Measurements from ENCODE around the gene ATP6V1A. TPM values are rescaled to one million over a fixed set of nuclear protein-coding genes. Genes with fewer than 3 reads are reported as not detected.

The ATP6V1A gene
- total and polyA plus RNA-seq, 2 donors (not counting 1 experiment from before 2014, with no cell fraction given), result 7.6 to 44.3 TPM

DNA sequence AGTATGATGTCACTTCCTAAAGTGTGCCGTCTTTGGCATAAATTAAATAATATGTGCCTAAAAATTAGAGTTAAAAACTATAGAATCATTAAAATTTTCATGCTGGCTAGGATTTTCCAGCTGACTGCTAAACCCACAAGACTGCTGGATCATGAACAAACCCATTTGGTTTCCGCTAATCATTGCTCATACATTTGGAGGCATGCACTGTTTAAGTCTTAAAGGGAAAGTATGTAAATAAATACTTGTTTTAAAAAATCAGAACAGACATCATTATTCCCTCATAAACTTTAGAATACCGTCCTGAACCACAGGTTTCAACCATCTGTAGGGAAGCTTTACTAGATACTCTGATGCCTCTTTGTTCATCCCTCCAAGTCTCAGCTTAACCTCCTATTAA, 26.5 kb downstream of the ATP6V1A start:
- no peaks in the 10 kb centered on the region for H3K4me1 ChIP-seq (ENCODE audit: control insufficient read depth in 2 of 2, insufficient read depth in 2 of 2, low read length in 2 of 2)
- no peak overlapping the region for H3K9ac ChIP-seq (ENCODE audit: low read length)
- no peak overlapping the region for H2AFZ ChIP-seq (ENCODE audit: insufficient read depth, low read depth, low read length, poor library complexity, severe bottlenecking)
- no peak overlapping the region for H3K27ac ChIP-seq (ENCODE audit: low read length in 2 of 2)
- no peaks in the 10 kb centered on the region for H3K27me3 ChIP-seq (replicated peaks in 1 of 4; ENCODE audit: control extremely low read depth in 1 of 4, control insufficient read depth in 3 of 4, insufficient read depth in 4 of 4, low read length in 3 of 4)
- ChIA-PET POLR2A (interaction anchor here (0.6 to 1.0 kb wide), 2 partner anchors 9 to 318 kb away, joined by 3 to 4 read pairs; no protein-coding TSS in a partner anchor), CTCF (interaction anchor here (1.3 kb wide), 1 partner anchor 71 kb away, joined by 4 read pairs; no protein-coding TSS in a partner anchor)
- H4K20me1 ChIP-seq (ENCODE audit: control insufficient read depth, insufficient read depth, low read length, poor library complexity, severe bottlenecking), result peaks cover 6% of the 10 kb centered on the region
- no peak overlapping the region for H3K4me3 ChIP-seq (ENCODE audit: control extremely low read depth in 1 of 5, extremely low read depth in 1 of 5, insufficient read depth in 1 of 5, low read depth in 2 of 5, low read length in 4 of 5)
- ATAC-seq (ENCODE audit: low read depth), result no peak
- Mint-ChIP-seq H3K27me3 (no peaks in the 10 kb centered on the region), H3K4me3 (no peak overlapping the region), H3K9me3 (ENCODE audit: insufficient read depth) (no peaks in the 10 kb centered on the region), H3K27ac (no peak overlapping the region), H3K4me1 (peaks cover 9% of the 10 kb centered on the region)
- no peak overlapping the region for H3K4me2 ChIP-seq (replicated peaks; ENCODE audit: low read depth, low read length, poor library complexity, severe bottlenecking)
- no peaks in the 10 kb centered on the region for H3K9me3 ChIP-seq (ENCODE audit: control extremely low read depth in 1 of 3, control insufficient read depth in 2 of 3, insufficient read depth in 1 of 3, low read length in 2 of 3)
- TF ChIP-seq EZH2 (IDR thresholded peaks at IDR 0.05; ENCODE audit: borderline replicate concordance, insufficient read depth, low read depth, low read length, poor library complexity, severe bottlenecking), result no peak
- TF ChIP-seq, protein P1, sequence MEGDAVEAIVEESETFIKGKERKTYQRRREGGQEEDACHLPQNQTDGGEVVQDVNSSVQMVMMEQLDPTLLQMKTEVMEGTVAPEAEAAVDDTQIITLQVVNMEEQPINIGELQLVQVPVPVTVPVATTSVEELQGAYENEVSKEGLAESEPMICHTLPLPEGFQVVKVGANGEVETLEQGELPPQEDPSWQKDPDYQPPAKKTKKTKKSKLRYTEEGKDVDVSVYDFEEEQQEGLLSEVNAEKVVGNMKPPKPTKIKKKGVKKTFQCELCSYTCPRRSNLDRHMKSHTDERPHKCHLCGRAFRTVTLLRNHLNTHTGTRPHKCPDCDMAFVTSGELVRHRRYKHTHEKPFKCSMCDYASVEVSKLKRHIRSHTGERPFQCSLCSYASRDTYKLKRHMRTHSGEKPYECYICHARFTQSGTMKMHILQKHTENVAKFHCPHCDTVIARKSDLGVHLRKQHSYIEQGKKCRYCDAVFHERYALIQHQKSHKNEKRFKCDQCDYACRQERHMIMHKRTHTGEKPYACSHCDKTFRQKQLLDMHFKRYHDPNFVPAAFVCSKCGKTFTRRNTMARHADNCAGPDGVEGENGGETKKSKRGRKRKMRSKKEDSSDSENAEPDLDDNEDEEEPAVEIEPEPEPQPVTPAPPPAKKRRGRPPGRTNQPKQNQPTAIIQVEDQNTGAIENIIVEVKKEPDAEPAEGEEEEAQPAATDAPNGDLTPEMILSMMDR (IDR thresholded peaks at IDR 0.05), result no peak
- 86% methylated on average over 1 of the region's 3 CpGs for WGBS (ENCODE audit: insufficient coverage)
- H3K79me2 ChIP-seq (ENCODE audit: control insufficient read depth, insufficient read depth, low read length), result peaks cover 17% of the 10 kb centered on the region
- DNase-seq, result no peak
- intact Hi-C loops (cut with micrococcal nuclease), result no loop called here
- no peaks in the 10 kb centered on the region for H3K36me3 ChIP-seq (replicated peaks in 1 of 2; ENCODE audit: control extremely low read depth in 1 of 2, control insufficient read depth in 1 of 2, extremely low read depth in 1 of 2, insufficient read depth in 2 of 2, low read length in 1 of 2)

DNA sequence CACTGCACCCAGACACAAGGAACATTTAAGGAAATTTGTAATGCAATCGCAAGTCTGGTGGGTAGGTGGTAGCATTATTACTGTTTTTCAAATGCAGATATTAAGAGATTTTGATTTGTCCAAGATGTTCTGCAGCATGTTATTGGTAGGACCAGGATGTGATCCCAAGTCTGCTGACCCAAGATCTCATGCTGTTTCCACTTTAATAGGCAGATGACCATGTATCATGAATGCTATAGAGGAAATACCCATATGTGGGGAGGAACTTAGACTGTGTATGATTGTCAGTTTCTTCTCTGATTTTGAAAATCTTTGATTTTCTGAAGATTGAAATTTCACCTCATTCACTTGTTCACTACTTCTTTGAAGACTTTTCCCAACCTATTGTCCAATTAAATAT, 28.7 kb downstream of the ATP6V1A start:
- Mint-ChIP-seq H3K4me3 (no peak overlapping the region), H3K27me3 (no peaks in the 10 kb centered on the region)

More for the DNA sequence above, 28.7 kb downstream of the ATP6V1A start:
- H3K27ac Mint-ChIP-seq, result no peak overlapping the region
- no peak overlapping the region for H3K9ac ChIP-seq (ENCODE audit: low read length)
- no peaks in the 10 kb centered on the region for H3K36me3 ChIP-seq (replicated peaks in 1 of 2; ENCODE audit: control extremely low read depth in 1 of 2, control insufficient read depth in 1 of 2, extremely low read depth in 1 of 2, insufficient read depth in 2 of 2, low read length in 1 of 2)
- ChIA-PET POLR2A (interaction anchor here (0.6 kb wide), 1 partner anchor 116 kb away, joined by 5 read pairs; no protein-coding TSS in a partner anchor), CTCF (no interaction called here)
- H2AFZ ChIP-seq (ENCODE audit: insufficient read depth, low read depth, low read length, poor library complexity, severe bottlenecking), result no peak overlapping the region
- no peak overlapping the region for H3K27ac ChIP-seq (ENCODE audit: low read length in 2 of 2)
- H3K4me1 Mint-ChIP-seq, result peaks cover 9% of the 10 kb centered on the region
- H3K79me2 ChIP-seq (ENCODE audit: control insufficient read depth, insufficient read depth, low read length), result peaks cover 17% of the 10 kb centered on the region
- 100% methylated on average over 1 of the region's 1 CpG for WGBS (ENCODE audit: insufficient coverage)
- intact Hi-C loops (cut with micrococcal nuclease), result no loop called here
- no peaks in the 10 kb centered on the region for H3K4me1 ChIP-seq (ENCODE audit: control insufficient read depth in 2 of 2, insufficient read depth in 2 of 2, low read length in 2 of 2)
- H3K27me3 ChIP-seq (replicated peaks in 1 of 4; ENCODE audit: control extremely low read depth in 1 of 4, control insufficient read depth in 3 of 4, insufficient read depth in 4 of 4, low read length in 3 of 4), result no peaks in the 10 kb centered on the region
- H3K4me2 ChIP-seq (replicated peaks; ENCODE audit: low read depth, low read length, poor library complexity, severe bottlenecking), result no peak overlapping the region
- no peak for TF ChIP-seq EZH2 (IDR thresholded peaks at IDR 0.05; ENCODE audit: borderline replicate concordance, insufficient read depth, low read depth, low read length, poor library complexity, severe bottlenecking)
- H3K9me3 Mint-ChIP-seq (ENCODE audit: insufficient read depth), result no peaks in the 10 kb centered on the region
- no peak overlapping the region for H3K4me3 ChIP-seq (ENCODE audit: control extremely low read depth in 1 of 5, extremely low read depth in 1 of 5, insufficient read depth in 1 of 5, low read depth in 2 of 5, low read length in 4 of 5)
- no peaks in the 10 kb centered on the region for H3K9me3 ChIP-seq (ENCODE audit: control extremely low read depth in 1 of 3, control insufficient read depth in 2 of 3, insufficient read depth in 1 of 3, low read length in 2 of 3)
- H4K20me1 ChIP-seq (ENCODE audit: control insufficient read depth, insufficient read depth, low read length, poor library complexity, severe bottlenecking), result peaks cover 6% of the 10 kb centered on the region
- DNase-seq (no peak), ATAC-seq (ENCODE audit: low read depth) (no peak)
